ENCODE results near the gene CADPS. TPM values are rescaled to one million over a fixed set of nuclear protein-coding genes. Genes with fewer than 3 reads are reported as not detected.

Gene CADPS
- total RNA-seq, 1 experiment from 2014 or later: not detected

- Histone ChIP-seq H3K27ac (ENCODE audit: low read length) (no peak overlapping the region), H3K9me2 (replicated peaks; ENCODE audit: low read length) (no peaks in the 10 kb centered on the region), H4K20me1 (ENCODE audit: low read length) (no peaks in the 10 kb centered on the region), H3K36me3 (ENCODE audit: low read depth, low read length) (no peaks in the 10 kb centered on the region), H2AFZ (ENCODE audit: low read length) (no peak overlapping the region), H3K9me3 (ENCODE audit: low read length) (0 out of 2 replicates have a peak, but pooled peaks cover 12% of the 10 kb centered on the region), H3K79me2 (ENCODE audit: low read length) (no peaks in the 10 kb centered on the region), H3K9ac (ENCODE audit: low read length) (no peak overlapping the region), H3K4me3 (ENCODE audit: low read length) (no peak overlapping the region), H3F3A (ENCODE audit: low read length, unreplicated experiment) (no peaks in the 10 kb centered on the region), H3K27me3 (ENCODE audit: low read length) (no peaks in the 10 kb centered on the region), H3K4me2 (ENCODE audit: low read length) (no peak overlapping the region), H3K4me1 (ENCODE audit: insufficient read depth, low read length) (no peaks in the 10 kb centered on the region)
- TF ChIP-seq EZH2 (IDR thresholded peaks at IDR 0.05; ENCODE audit: low read length, unreplicated experiment) (no peak), EZH2phosphoT487 (IDR thresholded peaks at IDR 0.05; ENCODE audit: borderline replicate concordance, low read length) (no peak)
- TF ChIP-seq, protein P1, sequence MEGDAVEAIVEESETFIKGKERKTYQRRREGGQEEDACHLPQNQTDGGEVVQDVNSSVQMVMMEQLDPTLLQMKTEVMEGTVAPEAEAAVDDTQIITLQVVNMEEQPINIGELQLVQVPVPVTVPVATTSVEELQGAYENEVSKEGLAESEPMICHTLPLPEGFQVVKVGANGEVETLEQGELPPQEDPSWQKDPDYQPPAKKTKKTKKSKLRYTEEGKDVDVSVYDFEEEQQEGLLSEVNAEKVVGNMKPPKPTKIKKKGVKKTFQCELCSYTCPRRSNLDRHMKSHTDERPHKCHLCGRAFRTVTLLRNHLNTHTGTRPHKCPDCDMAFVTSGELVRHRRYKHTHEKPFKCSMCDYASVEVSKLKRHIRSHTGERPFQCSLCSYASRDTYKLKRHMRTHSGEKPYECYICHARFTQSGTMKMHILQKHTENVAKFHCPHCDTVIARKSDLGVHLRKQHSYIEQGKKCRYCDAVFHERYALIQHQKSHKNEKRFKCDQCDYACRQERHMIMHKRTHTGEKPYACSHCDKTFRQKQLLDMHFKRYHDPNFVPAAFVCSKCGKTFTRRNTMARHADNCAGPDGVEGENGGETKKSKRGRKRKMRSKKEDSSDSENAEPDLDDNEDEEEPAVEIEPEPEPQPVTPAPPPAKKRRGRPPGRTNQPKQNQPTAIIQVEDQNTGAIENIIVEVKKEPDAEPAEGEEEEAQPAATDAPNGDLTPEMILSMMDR (conservative IDR thresholded peaks at IDR 0.05; ENCODE audit: low read depth, low read length): no peak
- DNase-seq (no peak), ATAC-seq (no peak)
- CTCF ChIA-PET: no interaction called here
- intact Hi-C loops (cut with micrococcal nuclease): no loop called here
- POLR2A ChIA-PET (ENCODE audit: unreplicated experiment): no interaction called here
- no TSS peak for BruUV-seq (replicated peaks)
Observed at GRCh38 chr3:62824965-62825592, 50.1 kb downstream of the CADPS start.

DNA sequence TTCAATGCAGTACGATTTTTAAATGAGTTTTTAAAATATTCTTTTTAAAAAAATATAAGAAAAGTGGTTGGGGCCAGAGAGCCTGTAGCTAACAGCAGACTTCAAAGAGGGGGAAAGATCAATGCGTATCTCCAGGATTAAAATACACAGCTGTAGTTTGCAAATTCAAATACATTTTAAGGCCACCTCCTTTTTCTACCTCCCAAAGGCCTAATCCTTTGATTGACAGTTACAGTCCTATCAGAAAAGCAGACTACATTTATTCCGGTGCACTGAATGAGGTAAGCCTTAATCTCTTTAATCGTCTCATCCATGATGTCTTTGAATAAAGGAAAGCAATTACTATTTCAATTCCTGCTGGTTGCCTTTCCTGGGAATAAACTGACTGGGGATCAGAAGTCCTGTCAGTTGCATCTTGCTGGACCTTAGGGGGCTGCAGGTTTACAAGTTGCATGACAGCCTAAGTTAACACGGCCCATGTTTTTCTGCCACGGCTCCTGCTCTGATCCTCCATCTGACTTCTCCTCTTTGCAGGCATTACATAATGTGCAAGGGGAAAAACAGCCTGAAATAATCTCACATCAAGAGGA, 51.7 kb downstream of the CADPS start:
- TF ChIP-seq EZH2phosphoT487 (IDR thresholded peaks at IDR 0.05; ENCODE audit: borderline replicate concordance, low read length): no peak
- TF ChIP-seq EZH2 (IDR thresholded peaks at IDR 0.05; ENCODE audit: low read length, unreplicated experiment): no peak
- TF ChIP-seq, protein P1 (conservative IDR thresholded peaks at IDR 0.05; ENCODE audit: low read depth, low read length): no peak
- Histone ChIP-seq H3K9ac (ENCODE audit: low read length) (no peak overlapping the region), H3K27ac (ENCODE audit: low read length) (no peak overlapping the region), H3F3A (ENCODE audit: low read length, unreplicated experiment) (no peaks in the 10 kb centered on the region), H3K4me2 (ENCODE audit: low read length) (no peak overlapping the region), H3K36me3 (ENCODE audit: low read depth, low read length) (no peaks in the 10 kb centered on the region), H3K4me3 (ENCODE audit: low read length) (no peak overlapping the region), H3K79me2 (ENCODE audit: low read length) (no peaks in the 10 kb centered on the region), H3K9me2 (replicated peaks; ENCODE audit: low read length) (no peaks in the 10 kb centered on the region), H2AFZ (ENCODE audit: low read length) (no peak overlapping the region), H3K9me3 (ENCODE audit: low read length) (0 out of 2 replicates have a peak, but pooled peaks cover 8% of the 10 kb centered on the region), H3K4me1 (ENCODE audit: insufficient read depth, low read length) (no peaks in the 10 kb centered on the region), H4K20me1 (ENCODE audit: low read length) (no peaks in the 10 kb centered on the region), H3K27me3 (ENCODE audit: low read length) (no peaks in the 10 kb centered on the region)
- CTCF ChIA-PET: no interaction called here
- no TSS peak for BruUV-seq (replicated peaks)
- ATAC-seq (no peak), DNase-seq (no peak)
- POLR2A ChIA-PET (ENCODE audit: unreplicated experiment): no interaction called here
- intact Hi-C loops (cut with micrococcal nuclease): no loop called here

GRCh38 chr3:62822905-62823304, 52.3 kb downstream of the CADPS start:
- ATAC-seq (no peak), DNase-seq (no peak)
- TF ChIP-seq EZH2phosphoT487 (IDR thresholded peaks at IDR 0.05; ENCODE audit: borderline replicate concordance, low read length): no peak
- TF ChIP-seq EZH2 (IDR thresholded peaks at IDR 0.05; ENCODE audit: low read length, unreplicated experiment): no peak
- TF ChIP-seq, protein P1 (conservative IDR thresholded peaks at IDR 0.05; ENCODE audit: low read depth, low read length): no peak
- no peak overlapping the region for H2AFZ ChIP-seq (ENCODE audit: low read length)
- no peaks in the 10 kb centered on the region for H3K27me3 ChIP-seq (ENCODE audit: low read length)
- no peaks in the 10 kb centered on the region for H3K36me3 ChIP-seq (ENCODE audit: low read depth, low read length)
- no peak overlapping the region for H3K4me3 ChIP-seq (ENCODE audit: low read length)
- no peak overlapping the region for H3K4me2 ChIP-seq (ENCODE audit: low read length)
- H3K4me1 ChIP-seq (ENCODE audit: insufficient read depth, low read length): no peaks in the 10 kb centered on the region
- CTCF ChIA-PET: no interaction called here
- POLR2A ChIA-PET (ENCODE audit: unreplicated experiment): no interaction called here
- intact Hi-C loops (cut with micrococcal nuclease): no loop called here
- BruUV-seq (replicated peaks): no TSS peak
- H3K27ac ChIP-seq (ENCODE audit: low read length): no peak overlapping the region
- no peaks in the 10 kb centered on the region for H3F3A ChIP-seq (ENCODE audit: low read length, unreplicated experiment)
- no peaks in the 10 kb centered on the region for H4K20me1 ChIP-seq (ENCODE audit: low read length)
- no peak overlapping the region for H3K9ac ChIP-seq (ENCODE audit: low read length)
- no peaks in the 10 kb centered on the region for H3K9me2 ChIP-seq (replicated peaks; ENCODE audit: low read length)
- H3K9me3 ChIP-seq (ENCODE audit: low read length): 0 out of 2 replicates have a peak, but pooled peaks cover 11% of the 10 kb centered on the region
- no peaks in the 10 kb centered on the region for H3K79me2 ChIP-seq (ENCODE audit: low read length)
